HepG2 (cell line): Measurements from ENCODE around the gene C11orf42. TPM values are rescaled to one million over a fixed set of nuclear protein-coding genes. Genes with fewer than 3 reads are reported as not detected.

Source experiments
- ARHGAP35 ChIP-seq: sonication (generic); formaldehyde crosslinking; IDR thresholded peaks from 2 replicates; pipeline ENCODE4 v1.9.0; 2022; ENCODE audit warnings: mild to moderate bottlenecking, inconsistent platforms, moderate library complexity, missing genetic modification reagents, borderline replicate concordance
- ARNT ChIP-seq: fragments of 450-650 bp; IDR thresholded peaks from 2 replicates; pipeline ENCODE4 v1.6.1; 2017
- CENPT ChIP-seq: sonication (generic); formaldehyde crosslinking; IDR thresholded peaks from 2 replicates; pipeline ENCODE4 v1.8.0; 2022; ENCODE audit warnings: low read depth, mild to moderate bottlenecking, moderate library complexity, missing genetic modification reagents
- HIVEP1 ChIP-seq: sonication (generic); formaldehyde crosslinking; IDR thresholded peaks from 2 replicates; pipeline ENCODE4 v1.4.0; 2020; ENCODE audit warnings: mild to moderate bottlenecking, missing genetic modification reagents
- KLF11 ChIP-seq: IDR thresholded peaks from 2 replicates; pipeline ENCODE4 v1.6.1; 2016; ENCODE audit warnings: missing compliant biosample characterization
- MAF1 ChIP-seq: sonication (generic); formaldehyde crosslinking; IDR thresholded peaks from 2 replicates; pipeline ENCODE4 v1.5.0; 2020; ENCODE audit warnings: missing genetic modification reagents, borderline replicate concordance
- MED1 ChIP-seq: sonication (generic); formaldehyde crosslinking; IDR thresholded peaks from 2 replicates; pipeline ENCODE4 v1.4.0; 2020; ENCODE audit warnings: missing genetic modification reagents
- MEIS2 ChIP-seq: sonication (generic); formaldehyde crosslinking; IDR thresholded peaks from 2 replicates; pipeline ENCODE4 v1.9.0; 2021; ENCODE audit warnings: mild to moderate bottlenecking, missing genetic modification reagents
- MIER3 ChIP-seq: IDR thresholded peaks from 2 replicates; pipeline ENCODE4 v1.6.1; 2016; ENCODE audit warnings: missing compliant biosample characterization, borderline replicate concordance
- NCOR1 ChIP-seq: fragments of 200-600 bp; sonication (generic); IDR thresholded peaks from 2 replicates; pipeline ENCODE4 v1.7.0; 2017; ENCODE audit warnings: antibody characterized with exemption, low read length, borderline replicate concordance
- PHF21A ChIP-seq: sonication (generic); formaldehyde crosslinking; IDR thresholded peaks from 2 replicates; pipeline ENCODE4 v1.5.0; 2020; ENCODE audit warnings: mild to moderate bottlenecking, missing genetic modification reagents
- TRIM24 ChIP-seq: sonication (generic); formaldehyde crosslinking; IDR thresholded peaks from 2 replicates; pipeline ENCODE4 v1.8.0; 2022; ENCODE audit warnings: mild to moderate bottlenecking, missing genetic modification reagents
- XBP1 ChIP-seq: sonication (generic); formaldehyde crosslinking; IDR thresholded peaks from 2 replicates; pipeline ENCODE4 v1.5.0; 2020; ENCODE audit warnings: missing genetic modification reagents
- ZBTB20 ChIP-seq: sonication (generic); formaldehyde crosslinking; IDR thresholded peaks from 2 replicates; pipeline ENCODE4 v1.8.1; 2023; ENCODE audit warnings: missing genetic modification reagents, low read depth, mild to moderate bottlenecking, borderline replicate concordance
- ZKSCAN8 ChIP-seq: IDR thresholded peaks from 2 replicates; pipeline ENCODE4 v1.6.1; 2016; ENCODE audit warnings: borderline replicate concordance, missing genetic modification reagents, missing compliant biosample characterization
- ZNF337 ChIP-seq: sonication (generic); formaldehyde crosslinking; IDR thresholded peaks from 2 replicates; pipeline ENCODE4 v1.5.1; 2020; ENCODE audit warnings: missing genetic modification reagents, low read depth, mild to moderate bottlenecking, borderline replicate concordance
- ZNF557 ChIP-seq: sonication (generic); formaldehyde crosslinking; IDR thresholded peaks from 2 replicates; pipeline ENCODE4 v1.4.0; 2020; ENCODE audit warnings: missing genetic modification reagents
- ZNF598 ChIP-seq: sonication (generic); formaldehyde crosslinking; IDR thresholded peaks from 2 replicates; pipeline ENCODE4 v1.5.1; 2020; ENCODE audit warnings: mild to moderate bottlenecking, missing genetic modification reagents, borderline replicate concordance
- ZNF780A ChIP-seq: sonication (generic); formaldehyde crosslinking; IDR thresholded peaks from 2 replicates; pipeline ENCODE4 v1.8.0; 2022; ENCODE audit warnings: mild to moderate bottlenecking, missing genetic modification reagents, moderate library complexity
- ZSCAN29 ChIP-seq: sonication (generic); formaldehyde crosslinking; conservative IDR thresholded peaks from 2 replicates; pipeline ENCODE4 v1.4.0; 2020; ENCODE audit warnings: mild to moderate bottlenecking, missing genetic modification reagents
- polyA plus RNA-seq, 8 experiments: library from polyadenylated mRNA; depleted of rRNA in 3 of 8; stranded (reverse) in 7 of 8; unstranded in 1 of 8; fragments of >200 nt; fragmentation: Illumina TruSeq in 4 of 8; extraction: Trizol in 4 of 8; gene quantifications; 2 replicates each; pipeline versions ENCODE4 v1.2.1 to v1.2.3, GENCODE V29; 2011 to 2016; ENCODE audit warnings: low read depth in 4 of 8, missing spikeins in 1 of 8, mixed read lengths in 1 of 8; ENCODE audit not compliant: insufficient read depth in 1 of 8
- total RNA-seq, 5 experiments: library from RNA; depleted of rRNA; stranded (reverse); fragments of >200 nt; fragmentation: Illumina TruSeq; extraction: Trizol; gene quantifications; 2 replicates each; pipeline ENCODE4 v1.2.3, GENCODE V29; 2016; ENCODE audit warnings: low read depth in 1 of 5
- TF ChIP-seq, protein P1 (sequence below): sonication (generic); formaldehyde crosslinking; IDR thresholded peaks from 2 replicates; pipeline ENCODE4 v1.5.1; 2020; ENCODE audit warnings: mild to moderate bottlenecking, moderate library complexity, missing genetic modification reagents
- TF ChIP-seq, protein P2 (sequence below): sonication (generic); formaldehyde crosslinking; IDR thresholded peaks from 2 replicates; pipeline ENCODE4 v1.9.0; 2021; ENCODE audit warnings: missing genetic modification reagents, borderline replicate concordance
- TF ChIP-seq, protein P3 (sequence below): sonication (generic); formaldehyde crosslinking; IDR thresholded peaks from 2 replicates; pipeline ENCODE4 v1.5.1; 2020; ENCODE audit warnings: mild to moderate bottlenecking, missing genetic modification reagents, moderate library complexity
- TF ChIP-seq, protein P4 (sequence below): sonication (generic); formaldehyde crosslinking; IDR thresholded peaks from 2 replicates; pipeline ENCODE4 v1.4.0; 2020; ENCODE audit warnings: low read depth, mild to moderate bottlenecking, missing genetic modification reagents
- TF ChIP-seq, protein P5 (sequence below): sonication (generic); formaldehyde crosslinking; IDR thresholded peaks from 2 replicates; pipeline ENCODE4 v1.4.0; 2020; ENCODE audit warnings: mild to moderate bottlenecking, low read depth, missing genetic modification reagents

Gene C11orf42
- total and polyA plus RNA-seq, 2 of the 13 experiments (the other 11 are each of a cell fraction or from before 2014, with no cell fraction given), result not detected

DNA sequence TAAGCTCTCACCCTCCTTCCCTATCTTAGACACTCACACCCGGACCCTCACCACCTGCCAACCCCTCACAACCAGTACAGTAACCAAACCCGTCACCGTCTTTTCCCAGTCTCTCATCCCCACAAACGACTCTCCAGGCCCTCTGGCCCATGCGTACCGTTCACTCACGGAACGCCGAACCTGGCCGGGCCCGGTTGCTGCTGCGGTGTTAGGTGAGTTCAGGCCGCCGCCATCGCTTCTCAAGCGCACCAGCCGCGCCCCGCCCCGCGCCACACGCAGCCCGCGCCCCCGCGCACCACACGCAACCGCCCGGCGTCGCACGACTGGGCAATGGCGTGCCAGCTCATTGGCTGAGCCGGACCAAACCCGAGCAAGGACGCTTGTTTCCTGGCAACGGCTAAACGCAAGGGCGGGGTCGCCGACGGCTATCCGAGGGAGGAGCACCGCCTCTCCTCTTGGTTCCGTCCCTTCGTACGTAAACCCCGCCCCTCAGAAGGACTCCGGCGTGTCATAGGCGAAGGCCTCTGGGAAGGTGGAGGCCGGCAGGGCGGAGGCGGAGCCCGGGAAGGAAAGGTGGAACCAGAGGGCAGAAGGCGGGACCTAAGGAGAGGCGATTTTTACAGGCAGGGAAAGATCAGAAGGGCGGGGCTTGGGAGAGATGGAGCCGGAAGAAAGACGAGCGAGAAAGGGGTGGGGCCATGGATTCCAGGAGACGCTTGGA, 29.2 kb downstream of the C11orf42 start, which contains the start of gene FHIP1B (continued):
- no peak for TF ChIP-seq XBP1 (CRISPR knock-in tag)
- TF ChIP-seq TRIM24, result no peak
- TF ChIP-seq ZNF337 (CRISPR knock-in tag), result no peak
- no peak for TF ChIP-seq CENPT (CRISPR knock-in tag)
- TF ChIP-seq ZSCAN29 (CRISPR knock-in tag), result no peak
- no peak; the same call in 1 of the 2 replicates for TF ChIP-seq PHF21A (CRISPR knock-in tag)
- no peak for TF ChIP-seq NCOR1
- no peak for TF ChIP-seq MIER3 (CRISPR knock-in tag)
- TF ChIP-seq ARNT, result no peak
- TF ChIP-seq, protein P1, sequence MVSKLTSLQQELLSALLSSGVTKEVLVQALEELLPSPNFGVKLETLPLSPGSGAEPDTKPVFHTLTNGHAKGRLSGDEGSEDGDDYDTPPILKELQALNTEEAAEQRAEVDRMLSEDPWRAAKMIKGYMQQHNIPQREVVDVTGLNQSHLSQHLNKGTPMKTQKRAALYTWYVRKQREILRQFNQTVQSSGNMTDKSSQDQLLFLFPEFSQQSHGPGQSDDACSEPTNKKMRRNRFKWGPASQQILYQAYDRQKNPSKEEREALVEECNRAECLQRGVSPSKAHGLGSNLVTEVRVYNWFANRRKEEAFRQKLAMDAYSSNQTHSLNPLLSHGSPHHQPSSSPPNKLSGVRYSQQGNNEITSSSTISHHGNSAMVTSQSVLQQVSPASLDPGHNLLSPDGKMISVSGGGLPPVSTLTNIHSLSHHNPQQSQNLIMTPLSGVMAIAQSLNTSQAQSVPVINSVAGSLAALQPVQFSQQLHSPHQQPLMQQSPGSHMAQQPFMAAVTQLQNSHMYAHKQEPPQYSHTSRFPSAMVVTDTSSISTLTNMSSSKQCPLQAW (CRISPR knock-in tag), result peak; percentile 29; the same call in 1 of the 2 replicates
- no peak for TF ChIP-seq KLF11 (CRISPR knock-in tag)
- no peak for TF ChIP-seq HIVEP1 (CRISPR knock-in tag)
- TF ChIP-seq, protein P2, sequence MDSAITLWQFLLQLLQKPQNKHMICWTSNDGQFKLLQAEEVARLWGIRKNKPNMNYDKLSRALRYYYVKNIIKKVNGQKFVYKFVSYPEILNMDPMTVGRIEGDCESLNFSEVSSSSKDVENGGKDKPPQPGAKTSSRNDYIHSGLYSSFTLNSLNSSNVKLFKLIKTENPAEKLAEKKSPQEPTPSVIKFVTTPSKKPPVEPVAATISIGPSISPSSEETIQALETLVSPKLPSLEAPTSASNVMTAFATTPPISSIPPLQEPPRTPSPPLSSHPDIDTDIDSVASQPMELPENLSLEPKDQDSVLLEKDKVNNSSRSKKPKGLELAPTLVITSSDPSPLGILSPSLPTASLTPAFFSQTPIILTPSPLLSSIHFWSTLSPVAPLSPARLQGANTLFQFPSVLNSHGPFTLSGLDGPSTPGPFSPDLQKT (CRISPR knock-in tag), result no peak
- no peak for TF ChIP-seq MAF1 (CRISPR knock-in tag)
- TF ChIP-seq MED1, result peak; percentile 58
- TF ChIP-seq, protein P3, sequence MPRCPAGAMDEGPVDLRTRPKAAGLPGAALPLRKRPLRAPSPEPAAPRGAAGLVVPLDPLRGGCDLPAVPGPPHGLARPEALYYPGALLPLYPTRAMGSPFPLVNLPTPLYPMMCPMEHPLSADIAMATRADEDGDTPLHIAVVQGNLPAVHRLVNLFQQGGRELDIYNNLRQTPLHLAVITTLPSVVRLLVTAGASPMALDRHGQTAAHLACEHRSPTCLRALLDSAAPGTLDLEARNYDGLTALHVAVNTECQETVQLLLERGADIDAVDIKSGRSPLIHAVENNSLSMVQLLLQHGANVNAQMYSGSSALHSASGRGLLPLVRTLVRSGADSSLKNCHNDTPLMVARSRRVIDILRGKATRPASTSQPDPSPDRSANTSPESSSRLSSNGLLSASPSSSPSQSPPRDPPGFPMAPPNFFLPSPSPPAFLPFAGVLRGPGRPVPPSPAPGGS (CRISPR knock-in tag), result no peak
- no peak for TF ChIP-seq ARHGAP35 (CRISPR knock-in tag)
- TF ChIP-seq ZKSCAN8 (CRISPR knock-in tag), result no peak
- TF ChIP-seq, protein P4, sequence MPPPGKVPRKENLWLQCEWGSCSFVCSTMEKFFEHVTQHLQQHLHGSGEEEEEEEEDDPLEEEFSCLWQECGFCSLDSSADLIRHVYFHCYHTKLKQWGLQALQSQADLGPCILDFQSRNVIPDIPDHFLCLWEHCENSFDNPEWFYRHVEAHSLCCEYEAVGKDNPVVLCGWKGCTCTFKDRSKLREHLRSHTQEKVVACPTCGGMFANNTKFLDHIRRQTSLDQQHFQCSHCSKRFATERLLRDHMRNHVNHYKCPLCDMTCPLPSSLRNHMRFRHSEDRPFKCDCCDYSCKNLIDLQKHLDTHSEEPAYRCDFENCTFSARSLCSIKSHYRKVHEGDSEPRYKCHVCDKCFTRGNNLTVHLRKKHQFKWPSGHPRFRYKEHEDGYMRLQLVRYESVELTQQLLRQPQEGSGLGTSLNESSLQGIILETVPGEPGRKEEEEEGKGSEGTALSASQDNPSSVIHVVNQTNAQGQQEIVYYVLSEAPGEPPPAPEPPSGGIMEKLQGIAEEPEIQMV (CRISPR knock-in tag), result no peak
- no peak for TF ChIP-seq MEIS2 (CRISPR knock-in tag)
- no peak; the same call in 1 of the 2 replicates for TF ChIP-seq ZNF598
- no peak for TF ChIP-seq ZBTB20 (CRISPR knock-in tag)
- TF ChIP-seq, protein P5, sequence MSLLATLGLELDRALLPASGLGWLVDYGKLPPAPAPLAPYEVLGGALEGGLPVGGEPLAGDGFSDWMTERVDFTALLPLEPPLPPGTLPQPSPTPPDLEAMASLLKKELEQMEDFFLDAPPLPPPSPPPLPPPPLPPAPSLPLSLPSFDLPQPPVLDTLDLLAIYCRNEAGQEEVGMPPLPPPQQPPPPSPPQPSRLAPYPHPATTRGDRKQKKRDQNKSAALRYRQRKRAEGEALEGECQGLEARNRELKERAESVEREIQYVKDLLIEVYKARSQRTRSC, result no peak
- TF ChIP-seq ZNF780A, result no peak
- no peak for TF ChIP-seq ZNF557 (CRISPR knock-in tag)
